AG09319 (cell line): ENCODE measurements around the gene GMPR2.

Experiments used
- DNase-seq: peaks from one replicate; pipeline ENCODE4 v3.0.0-alpha.2; 2010; ENCODE audit warnings: low read depth; ENCODE audit errors: extremely low read depth
- TF ChIP-seq, protein P1 (sequence below): IDR thresholded peaks from 2 replicates; pipeline ENCODE4 v1.5.1; 2011; ENCODE audit warnings: low read depth, mild to moderate bottlenecking, inconsistent platforms, low read length, moderate library complexity

The GMPR2 gene

DNA sequence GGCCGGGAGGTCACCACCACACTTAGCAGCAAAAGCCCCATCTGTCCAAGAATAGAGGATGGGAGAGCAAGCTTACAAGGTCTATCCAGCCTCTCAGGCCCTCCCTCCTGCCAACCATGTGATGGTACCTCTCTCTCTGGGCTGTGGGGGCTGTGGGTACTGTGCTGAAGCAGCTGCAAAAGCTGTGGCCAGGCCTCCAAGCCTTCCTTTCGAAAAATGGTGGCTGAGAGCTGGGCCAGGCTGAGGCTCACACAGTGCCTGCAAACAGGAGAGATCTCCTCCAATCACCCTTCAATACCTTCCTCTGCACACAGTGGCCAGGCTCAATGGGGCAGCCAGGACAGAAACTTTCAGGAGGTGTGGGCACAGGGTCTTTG is 45.2 kb upstream of the GMPR2 start:
- TF ChIP-seq, protein P1, sequence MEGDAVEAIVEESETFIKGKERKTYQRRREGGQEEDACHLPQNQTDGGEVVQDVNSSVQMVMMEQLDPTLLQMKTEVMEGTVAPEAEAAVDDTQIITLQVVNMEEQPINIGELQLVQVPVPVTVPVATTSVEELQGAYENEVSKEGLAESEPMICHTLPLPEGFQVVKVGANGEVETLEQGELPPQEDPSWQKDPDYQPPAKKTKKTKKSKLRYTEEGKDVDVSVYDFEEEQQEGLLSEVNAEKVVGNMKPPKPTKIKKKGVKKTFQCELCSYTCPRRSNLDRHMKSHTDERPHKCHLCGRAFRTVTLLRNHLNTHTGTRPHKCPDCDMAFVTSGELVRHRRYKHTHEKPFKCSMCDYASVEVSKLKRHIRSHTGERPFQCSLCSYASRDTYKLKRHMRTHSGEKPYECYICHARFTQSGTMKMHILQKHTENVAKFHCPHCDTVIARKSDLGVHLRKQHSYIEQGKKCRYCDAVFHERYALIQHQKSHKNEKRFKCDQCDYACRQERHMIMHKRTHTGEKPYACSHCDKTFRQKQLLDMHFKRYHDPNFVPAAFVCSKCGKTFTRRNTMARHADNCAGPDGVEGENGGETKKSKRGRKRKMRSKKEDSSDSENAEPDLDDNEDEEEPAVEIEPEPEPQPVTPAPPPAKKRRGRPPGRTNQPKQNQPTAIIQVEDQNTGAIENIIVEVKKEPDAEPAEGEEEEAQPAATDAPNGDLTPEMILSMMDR = no peak
- DNase-seq = no peak

DNA sequence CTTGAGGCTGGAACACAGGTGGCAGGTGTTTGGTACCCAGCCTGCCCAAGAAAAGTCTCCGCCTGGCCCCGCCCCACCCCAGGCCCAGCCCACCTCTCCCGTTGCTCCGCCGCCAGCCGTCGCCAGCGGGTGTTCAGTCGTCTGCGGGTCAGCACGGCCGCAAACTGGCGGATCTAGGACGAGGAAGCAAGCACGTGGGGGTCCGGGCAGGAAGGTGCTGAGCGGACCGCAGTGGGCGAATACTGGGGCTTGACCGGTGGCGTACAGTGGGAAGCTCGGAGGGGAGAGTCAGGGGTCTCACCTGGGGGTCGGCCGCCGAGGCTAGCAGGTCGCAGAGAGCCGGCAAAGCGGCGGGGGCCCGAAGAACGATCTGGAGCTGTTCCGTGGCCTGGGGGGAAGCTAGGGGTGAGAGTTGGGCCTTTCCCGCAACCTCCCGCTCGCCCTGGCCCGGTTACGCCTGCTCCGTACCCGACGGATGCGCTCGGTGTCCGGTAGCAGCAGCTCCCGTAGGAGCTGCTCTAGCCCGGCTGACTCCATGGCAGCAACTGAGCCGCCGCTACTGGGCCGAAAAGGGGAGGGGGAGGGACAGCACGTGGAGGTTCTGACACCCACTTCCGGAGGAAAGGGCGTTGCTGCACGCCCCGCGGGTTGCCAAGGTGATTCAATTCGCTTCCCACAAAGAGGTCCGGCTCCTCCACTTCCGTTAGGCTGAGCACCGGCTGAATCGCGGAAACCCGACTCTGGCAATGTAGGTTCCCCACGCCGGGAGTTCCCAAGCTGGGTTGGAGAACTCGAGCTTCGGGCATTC is 44.3 kb upstream of the GMPR2 start, which contains the start of gene IPO4:
Gene IPO4 (minus strand): TSS at position 566 of the 808 bp plus-strand sequence. CDS start 29 bp downstream, at position 537.
- DNase-seq = peak; percentile 95
- TF ChIP-seq, protein P1 = no peak

GRCh38 chr14:24189059-24189375 is 43.7 kb upstream of the GMPR2 start:
- TF ChIP-seq, protein P1 = no peak
- no peak for DNase-seq

GRCh38 chr14:24189460-24189859 is 43.3 kb upstream of the GMPR2 start:
- TF ChIP-seq, protein P1 = no peak
- DNase-seq = no peak

DNA sequence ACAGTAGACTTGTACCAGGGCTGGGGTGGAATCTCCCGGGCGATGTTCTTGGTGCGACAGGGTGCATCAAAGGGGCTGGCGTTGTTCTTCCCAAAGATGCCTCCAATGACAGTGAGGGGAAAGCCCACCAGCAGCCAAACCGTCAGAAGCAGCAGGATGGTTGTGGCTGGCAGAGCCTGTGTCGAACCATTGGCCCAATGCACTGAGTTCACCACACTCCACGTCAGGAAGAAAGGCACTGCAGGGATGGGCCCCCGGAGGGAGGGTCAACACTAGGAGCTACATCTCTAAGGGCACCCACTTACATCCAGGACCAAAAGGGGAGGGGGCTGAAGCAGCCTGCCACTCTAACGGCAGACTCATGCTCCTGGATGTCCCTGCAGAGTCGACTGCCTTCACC is 42.3 kb upstream of the GMPR2 start:
- TF ChIP-seq, protein P1 = no peak
- DNase-seq = no peak

DNA sequence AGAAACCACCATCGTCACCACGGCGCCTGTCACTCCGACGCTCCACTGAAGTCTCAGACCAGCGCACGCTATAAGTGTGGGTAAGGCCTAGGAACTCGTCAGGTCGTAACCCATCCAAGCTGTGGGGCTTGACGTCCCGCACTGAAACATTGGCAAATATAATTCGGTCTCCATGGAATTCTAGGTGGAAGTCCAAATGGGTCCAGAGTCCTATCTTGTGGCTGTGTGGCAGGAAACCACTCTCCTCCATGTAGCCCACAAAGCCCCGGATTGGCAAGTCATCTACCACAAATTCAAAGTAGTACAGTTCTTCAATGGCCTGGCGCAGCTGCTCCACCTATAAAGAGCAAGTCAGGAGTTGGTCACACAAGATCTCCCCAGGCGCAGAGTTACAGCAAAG is 39.8 kb upstream of the GMPR2 start:
- TF ChIP-seq, protein P1 = no peak
- no peak for DNase-seq

DNA sequence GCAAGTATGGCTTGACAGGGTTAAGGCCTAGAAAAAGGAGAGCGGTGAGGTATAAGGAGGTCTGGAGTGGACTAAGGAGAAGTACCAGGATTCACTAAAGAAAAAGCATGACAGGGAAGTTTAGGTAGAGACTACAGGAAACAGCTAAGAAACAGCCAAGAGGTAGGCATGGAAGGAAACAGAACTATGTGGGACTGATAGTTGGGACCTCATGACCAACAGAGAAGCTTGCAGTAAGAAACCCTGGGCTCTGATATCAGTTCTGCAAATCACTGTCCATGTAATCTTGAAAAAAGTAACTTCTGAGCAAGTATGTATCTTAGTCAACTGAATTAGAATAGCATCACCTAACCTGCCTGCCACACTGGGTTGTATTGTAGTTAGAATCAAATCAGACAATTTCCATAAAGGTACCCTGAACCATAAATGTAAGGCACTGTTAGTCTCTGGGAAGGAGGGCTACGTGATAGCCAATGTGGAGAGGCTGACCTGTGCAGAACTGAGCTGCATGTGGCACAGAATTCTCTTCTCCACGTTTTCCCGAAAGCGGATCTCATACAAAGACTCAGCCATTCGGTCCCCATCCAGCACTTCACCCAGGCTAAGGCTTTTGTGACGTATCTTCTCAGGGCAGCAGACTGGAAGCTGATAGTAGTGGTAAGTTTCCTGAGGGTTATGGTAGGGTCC is 38.4 kb upstream of the GMPR2 start:
- no peak for DNase-seq
- TF ChIP-seq, protein P1 = no peak
